GM23338 (cell line): ENCODE measurements around the gene CCDC28A.

Source experiments
- CREB1 ChIP-seq: fragments of 250-450 bp; sonication (Bioruptor Pico); IDR thresholded peaks from 2 replicates; pipeline ENCODE4 v1.5.0; 2020; ENCODE audit warnings: low read depth, mild to moderate bottlenecking, moderate library complexity
- CTCF ChIP-seq, 2 experiments: fragments of 200-600 bp in 1 of 2; sonication (generic) in 1 of 2; conservative IDR thresholded peaks; 2 replicates each; pipeline versions ENCODE4 v1.5.1 to v1.6.1; 2016 to 2017; ENCODE audit warnings: antibody characterized with exemption in 2 of 2, low read depth in 2 of 2, mild to moderate bottlenecking in 2 of 2, moderate library complexity in 1 of 2
- ETS1 ChIP-seq: IDR thresholded peaks from 2 replicates; pipeline ENCODE4 v1.6.1; 2016; ENCODE audit warnings: antibody characterized with exemption
- EZH2 ChIP-seq: fragments of 200-600 bp; sonication (generic); IDR thresholded peaks from one replicate; pipeline ENCODE4 v1.8.0; 2017; ENCODE audit warnings: antibody characterized with exemption, mild to moderate bottlenecking, low read depth; ENCODE audit not compliant: unreplicated experiment
- EZH2phosphoT487 ChIP-seq: fragments of 200-600 bp; sonication (generic); IDR thresholded peaks from one replicate; pipeline ENCODE4 v1.8.1; 2018; ENCODE audit warnings: antibody characterized with exemption; ENCODE audit not compliant: unreplicated experiment
- JUNB ChIP-seq: IDR thresholded peaks from one replicate; pipeline ENCODE4 v1.6.1; 2016; ENCODE audit warnings: antibody characterized with exemption; ENCODE audit not compliant: unreplicated experiment
- POLR2AphosphoS5 ChIP-seq: IDR thresholded peaks from 2 replicates; pipeline ENCODE4 v1.6.1; 2016; ENCODE audit warnings: antibody characterized with exemption, low read depth
- REST ChIP-seq: IDR thresholded peaks from one replicate; pipeline ENCODE4 v1.6.1; 2018; ENCODE audit warnings: antibody characterized with exemption; ENCODE audit not compliant: unreplicated experiment
- ZNF114 ChIP-seq: fragments of 250-450 bp; sonication (Bioruptor Pico); IDR thresholded peaks from 2 replicates; pipeline ENCODE4 v1.5.0; 2020; ENCODE audit warnings: mild to moderate bottlenecking, moderate library complexity
- ZNF331 ChIP-seq: fragments of 250-450 bp; sonication (Bioruptor Pico); IDR thresholded peaks from 2 replicates; pipeline ENCODE4 v1.5.0; 2020; ENCODE audit warnings: low read depth, mild to moderate bottlenecking, moderate library complexity

- no peak for TF ChIP-seq CTCF (conservative IDR thresholded peaks at IDR 0.05; ENCODE audit: low read depth in 2 of 2)
- no peak for TF ChIP-seq EZH2phosphoT487
- TF ChIP-seq ETS1, result no peak
- TF ChIP-seq EZH2, result no peak
- TF ChIP-seq POLR2AphosphoS5, result no peak
- no peak for TF ChIP-seq JUNB
- TF ChIP-seq ZNF114, result no peak
- no peak for TF ChIP-seq CREB1 (CRISPR knock-in tag)
- no peak for TF ChIP-seq REST
- no peak for TF ChIP-seq ZNF331 (CRISPR knock-in tag)
Observed at GRCh38 chr6:138824482-138825144, 51.0 kb downstream of the CCDC28A start.
